Choroid plexus epithelial cell (primary cell): Measurements from ENCODE around the gene ALDOC.

Experiments used
- DNase-seq: peaks from one replicate; pipeline ENCODE4 v3.0.0-alpha.2; 2010; ENCODE audit warnings: low read depth
- H3K4me3 ChIP-seq: 2 replicates; pipeline ENCODE4 v1.5.1; 2011; ENCODE audit warnings: low read depth, mild to moderate bottlenecking, control low read depth, low read length, moderate library complexity
- TF ChIP-seq, protein P1 (sequence below): conservative IDR thresholded peaks from 2 replicates; pipeline ENCODE4 v1.5.1; 2011; ENCODE audit warnings: low read depth, mild to moderate bottlenecking, control low read depth, inconsistent platforms, low read length, moderate library complexity

ALDOC gene

GRCh38 chr17:28541439-28541838 is 35.3 kb downstream of the ALDOC start:
- TF ChIP-seq, protein P1, sequence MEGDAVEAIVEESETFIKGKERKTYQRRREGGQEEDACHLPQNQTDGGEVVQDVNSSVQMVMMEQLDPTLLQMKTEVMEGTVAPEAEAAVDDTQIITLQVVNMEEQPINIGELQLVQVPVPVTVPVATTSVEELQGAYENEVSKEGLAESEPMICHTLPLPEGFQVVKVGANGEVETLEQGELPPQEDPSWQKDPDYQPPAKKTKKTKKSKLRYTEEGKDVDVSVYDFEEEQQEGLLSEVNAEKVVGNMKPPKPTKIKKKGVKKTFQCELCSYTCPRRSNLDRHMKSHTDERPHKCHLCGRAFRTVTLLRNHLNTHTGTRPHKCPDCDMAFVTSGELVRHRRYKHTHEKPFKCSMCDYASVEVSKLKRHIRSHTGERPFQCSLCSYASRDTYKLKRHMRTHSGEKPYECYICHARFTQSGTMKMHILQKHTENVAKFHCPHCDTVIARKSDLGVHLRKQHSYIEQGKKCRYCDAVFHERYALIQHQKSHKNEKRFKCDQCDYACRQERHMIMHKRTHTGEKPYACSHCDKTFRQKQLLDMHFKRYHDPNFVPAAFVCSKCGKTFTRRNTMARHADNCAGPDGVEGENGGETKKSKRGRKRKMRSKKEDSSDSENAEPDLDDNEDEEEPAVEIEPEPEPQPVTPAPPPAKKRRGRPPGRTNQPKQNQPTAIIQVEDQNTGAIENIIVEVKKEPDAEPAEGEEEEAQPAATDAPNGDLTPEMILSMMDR = no peak
- H3K4me3 ChIP-seq = no peak overlapping the region
- DNase-seq = no peak

GRCh38 chr17:28540231-28540630 is 36.5 kb downstream of the ALDOC start:
- no peak overlapping the region for H3K4me3 ChIP-seq

GRCh38 chr17:28538296-28538895 is 38.3 kb downstream of the ALDOC start:
- TF ChIP-seq, protein P1 = no peak
- no peak overlapping the region for H3K4me3 ChIP-seq
- no peak for DNase-seq

More at GRCh38 chr17:28540231-28540630, 36.5 kb downstream of the ALDOC start:
- no peak for DNase-seq
- TF ChIP-seq, protein P1 = no peak

DNA sequence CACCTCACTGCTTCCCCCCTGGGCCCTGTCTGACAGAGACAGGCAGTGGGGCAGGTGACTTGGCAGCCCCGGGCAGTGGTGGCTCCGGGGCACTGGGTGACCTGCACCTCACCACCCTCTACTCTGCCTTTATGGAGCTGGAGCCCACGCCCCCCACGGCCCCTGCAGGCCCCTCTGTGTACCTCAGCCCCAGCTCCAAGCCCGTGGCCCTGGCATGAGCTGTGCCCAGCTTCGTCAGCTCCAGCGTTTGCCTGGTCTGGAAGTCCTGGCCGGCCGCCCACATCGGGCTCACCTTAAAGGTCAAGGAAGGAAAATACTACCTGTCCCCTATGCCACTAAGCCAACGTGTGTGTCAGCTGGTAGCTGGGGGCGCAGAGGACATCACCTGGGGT is 39.5 kb downstream of the ALDOC start:
- TF ChIP-seq, protein P1 = no peak
- no peak for DNase-seq
- no peak overlapping the region for H3K4me3 ChIP-seq

DNA sequence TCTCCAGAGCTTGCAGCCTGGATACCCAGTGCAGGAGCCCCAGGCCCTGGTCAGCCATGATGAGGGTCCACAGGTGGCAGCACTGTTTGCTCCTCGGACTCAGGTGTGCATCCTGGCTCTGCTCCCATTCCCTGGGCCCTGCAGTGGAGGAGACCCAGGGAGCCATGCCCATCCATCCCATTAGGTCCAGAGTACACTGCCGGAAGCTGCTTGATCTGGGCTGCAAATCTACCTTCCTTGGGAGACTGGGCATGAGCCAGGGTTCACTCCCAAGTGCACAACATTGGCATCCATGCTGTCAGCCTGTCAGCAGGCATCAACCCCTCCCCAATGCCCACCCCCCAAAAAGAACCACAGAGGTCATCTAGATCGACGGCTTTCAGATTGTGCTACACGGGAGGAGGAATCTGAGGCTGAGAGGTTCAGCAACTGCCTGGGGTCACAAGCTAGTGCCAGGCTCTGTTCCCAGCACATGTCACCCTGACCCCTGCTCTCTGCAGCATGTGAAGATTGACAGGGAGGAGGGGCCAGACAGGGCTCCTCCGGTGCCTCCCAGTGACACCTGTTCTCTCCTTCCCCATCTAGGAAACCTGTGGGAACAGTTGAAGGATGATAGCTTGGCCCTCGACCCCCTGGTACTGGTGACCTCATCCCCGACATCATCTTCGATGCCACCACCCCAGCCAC is 40.0 kb downstream of the ALDOC start:
- DNase-seq = no peak
- TF ChIP-seq, protein P1 = no peak
- no peak overlapping the region for H3K4me3 ChIP-seq

GRCh38 chr17:28534740-28535375 is 41.8 kb downstream of the ALDOC start:
- no peak overlapping the region for H3K4me3 ChIP-seq
- no peak for DNase-seq
- TF ChIP-seq, protein P1 = no peak
